Activated T-cell treated with anti-CD3 and anti-CD28 coated beads, Interleukin-2, amount 50 U/mL, for 4 hours (primary cell): ENCODE data around the gene MED27. TPM values are rescaled to one million over a fixed set of nuclear protein-coding genes. Genes with fewer than 3 reads are reported as not detected.

ENCODE experiments used
- ATAC-seq, 2 donors: fragments of 200-7000 bp; cut with Tn5 transposase; one replicate each; pipeline ENCODE4 v1.10.0; 2021
- DNase-seq: peaks from one replicate; pipeline ENCODE4 v3.0.0-alpha.2; 2020
- H3K27me3 Mint-ChIP-seq: one replicate; pipeline ENCODE4 v1.8.0; 2021; ENCODE audit warnings: low read depth, mixed read lengths
- H3K36me3 Mint-ChIP-seq: one replicate; pipeline ENCODE4 v1.8.0; 2022; ENCODE audit warnings: mixed read lengths; ENCODE audit not compliant: insufficient read depth
- H3K4me1 Mint-ChIP-seq: one replicate; pipeline ENCODE4 v1.8.0; 2021; ENCODE audit warnings: low read depth, mixed read lengths
- H3K4me3 Mint-ChIP-seq: one replicate; pipeline ENCODE4 v1.8.0; 2021; ENCODE audit warnings: mild to moderate bottlenecking, moderate library complexity, mixed read lengths
- H3K9me3 Mint-ChIP-seq: one replicate; pipeline ENCODE4 v1.8.0; 2021; ENCODE audit warnings: mixed read lengths
- total RNA-seq, 3 donors: library from RNA; stranded (reverse); gene quantifications; one replicate each; pipeline ENCODE4 v1.2.1, GENCODE V29; 2021

MED27 gene
- total RNA-seq, 3 donors from 2014 or later, result 43.6 to 47.8 (median 46.1) TPM

- no peak for DNase-seq
- Mint-ChIP-seq H3K9me3 (no peaks in the 10 kb centered on the region), H3K4me1 (no peaks in the 10 kb centered on the region), H3K27me3 (peaks cover 38% of the 10 kb centered on the region), H3K36me3 (no peaks in the 10 kb centered on the region), H3K4me3 (no peak overlapping the region)
- no peak for ATAC-seq
Measured at GRCh38 chr9:131824953-131825495, 254.6 kb downstream of the MED27 start.

GRCh38 chr9:131824155-131824594 is 255.5 kb downstream of the MED27 start:
- no peaks in the 10 kb centered on the region for H3K4me1 Mint-ChIP-seq
- no peaks in the 10 kb centered on the region for H3K36me3 Mint-ChIP-seq

GRCh38 chr9:131823701-131824146 is 255.9 kb downstream of the MED27 start:
- H3K27me3 Mint-ChIP-seq, result peaks cover 33% of the 10 kb centered on the region
- no peaks in the 10 kb centered on the region for H3K9me3 Mint-ChIP-seq
- no peak for DNase-seq
- no peak overlapping the region for H3K4me3 Mint-ChIP-seq
- no peaks in the 10 kb centered on the region for H3K36me3 Mint-ChIP-seq
- ATAC-seq, result no peak
- no peaks in the 10 kb centered on the region for H3K4me1 Mint-ChIP-seq

More at GRCh38 chr9:131824155-131824594, 255.5 kb downstream of the MED27 start:
- ATAC-seq (no peak), DNase-seq (no peak)
- H3K9me3 Mint-ChIP-seq, result no peaks in the 10 kb centered on the region
- peaks cover 37% of the 10 kb centered on the region for H3K27me3 Mint-ChIP-seq
- H3K4me3 Mint-ChIP-seq, result no peak overlapping the region

GRCh38 chr9:131818089-131818488 is 261.6 kb downstream of the MED27 start:
- Mint-ChIP-seq H3K9me3 (no peaks in the 10 kb centered on the region), H3K27me3 (peaks cover 31% of the 10 kb centered on the region), H3K4me3 (no peak overlapping the region), H3K4me1 (no peaks in the 10 kb centered on the region), H3K36me3 (no peaks in the 10 kb centered on the region)
- ATAC-seq (no peak), DNase-seq (no peak)

GRCh38 chr9:131817627-131818026 is 262.0 kb downstream of the MED27 start:
- DNase-seq (no peak), ATAC-seq (no peak)
- H3K36me3 Mint-ChIP-seq, result no peaks in the 10 kb centered on the region
- peaks cover 36% of the 10 kb centered on the region for H3K27me3 Mint-ChIP-seq
- H3K4me3 Mint-ChIP-seq, result no peak overlapping the region
- H3K9me3 Mint-ChIP-seq, result no peaks in the 10 kb centered on the region
- no peaks in the 10 kb centered on the region for H3K4me1 Mint-ChIP-seq

GRCh38 chr9:131817073-131817472 is 262.6 kb downstream of the MED27 start:
- DNase-seq, result no peak
- peaks cover 38% of the 10 kb centered on the region for H3K27me3 Mint-ChIP-seq
- H3K9me3 Mint-ChIP-seq, result no peaks in the 10 kb centered on the region
- no peaks in the 10 kb centered on the region for H3K4me1 Mint-ChIP-seq
- ATAC-seq, result no peak
- H3K4me3 Mint-ChIP-seq, result no peak overlapping the region
- H3K36me3 Mint-ChIP-seq, result no peaks in the 10 kb centered on the region

GRCh38 chr9:131815970-131816873 is 263.4 kb downstream of the MED27 start:
- no peaks in the 10 kb centered on the region for H3K4me1 Mint-ChIP-seq
- no peak overlapping the region for H3K4me3 Mint-ChIP-seq
- H3K9me3 Mint-ChIP-seq, result no peaks in the 10 kb centered on the region
- peaks cover 43% of the 10 kb centered on the region for H3K27me3 Mint-ChIP-seq
- no peaks in the 10 kb centered on the region for H3K36me3 Mint-ChIP-seq
- DNase-seq (no peak), ATAC-seq (no peak)

- Mint-ChIP-seq H3K4me1 (no peaks in the 10 kb centered on the region), H3K36me3 (no peaks in the 10 kb centered on the region)
Measured at GRCh38 chr9:131814707-131815106, 265.0 kb downstream of the MED27 start.

GRCh38 chr9:131813116-131813515 is 266.6 kb downstream of the MED27 start:
- DNase-seq (no peak), ATAC-seq (no peak)
- H3K27me3 Mint-ChIP-seq, result peaks cover 58% of the 10 kb centered on the region
- no peak overlapping the region for H3K4me3 Mint-ChIP-seq
- H3K4me1 Mint-ChIP-seq, result no peaks in the 10 kb centered on the region
- no peaks in the 10 kb centered on the region for H3K9me3 Mint-ChIP-seq
- H3K36me3 Mint-ChIP-seq, result no peaks in the 10 kb centered on the region

More at GRCh38 chr9:131814707-131815106, 265.0 kb downstream of the MED27 start:
- DNase-seq, result no peak
- peaks cover 46% of the 10 kb centered on the region for H3K27me3 Mint-ChIP-seq
- H3K4me3 Mint-ChIP-seq, result no peak overlapping the region
- H3K9me3 Mint-ChIP-seq, result no peaks in the 10 kb centered on the region
- no peak for ATAC-seq

- DNase-seq (no peak), ATAC-seq (no peak)
- no peaks in the 10 kb centered on the region for H3K4me1 Mint-ChIP-seq
- H3K27me3 Mint-ChIP-seq, result peaks cover 56% of the 10 kb centered on the region
- no peaks in the 10 kb centered on the region for H3K9me3 Mint-ChIP-seq
- no peaks in the 10 kb centered on the region for H3K36me3 Mint-ChIP-seq
- H3K4me3 Mint-ChIP-seq, result no peak overlapping the region
Measured at GRCh38 chr9:131812116-131812790, 267.4 kb downstream of the MED27 start.

GRCh38 chr9:131811405-131811804 is 268.3 kb downstream of the MED27 start:
- H3K9me3 Mint-ChIP-seq, result no peaks in the 10 kb centered on the region
- ATAC-seq, result no peak
- DNase-seq, result no peak
- no peak overlapping the region for H3K4me3 Mint-ChIP-seq
- H3K27me3 Mint-ChIP-seq, result peaks cover 53% of the 10 kb centered on the region
- no peaks in the 10 kb centered on the region for H3K4me1 Mint-ChIP-seq
- H3K36me3 Mint-ChIP-seq, result no peaks in the 10 kb centered on the region

GRCh38 chr9:131810351-131811170 is 269.1 kb downstream of the MED27 start:
- H3K36me3 Mint-ChIP-seq, result no peaks in the 10 kb centered on the region
- H3K4me3 Mint-ChIP-seq, result no peak overlapping the region
- no peaks in the 10 kb centered on the region for H3K9me3 Mint-ChIP-seq
- ATAC-seq (no peak), DNase-seq (no peak)
- no peaks in the 10 kb centered on the region for H3K4me1 Mint-ChIP-seq
- peaks cover 54% of the 10 kb centered on the region for H3K27me3 Mint-ChIP-seq
